Activated CD8-positive, alpha-beta T cell treated with anti-CD3 and anti-CD28 coated beads, Interleukin-2, amount 10 ng/mL, durations not matched to agents 7 days and 5 days (primary cell): Measurements from ENCODE around the gene ABCG4. TPM values are rescaled to one million over a fixed set of nuclear protein-coding genes. Genes with fewer than 3 reads are reported as not detected.

ENCODE experiments used
- ATAC-seq: fragments of 150-1000 bp; cut with Tn5 transposase; one replicate; pipeline ENCODE4 v1.10.0; 2021; ENCODE audit warnings: moderate library complexity
- CTCF ChIA-PET: fragments of 350-600 bp; sonication (Branson Sonifier 250); formaldehyde crosslinking; loops from one replicate; lab custom pipeline; 2021; ENCODE audit warnings: antibody characterized with exemption; lab: Charles Lee
- POLR2A ChIA-PET: fragments of 350-600 bp; sonication (Branson Sonifier 250); formaldehyde crosslinking; loops from one replicate; lab custom pipeline; 2021; ENCODE audit warnings: antibody characterized with exemption; lab: Charles Lee
- DNase-seq: peaks from one replicate; pipeline ENCODE4 v3.0.0-alpha.2; 2020
- H3K27ac Mint-ChIP-seq: one replicate; pipeline ENCODE4 v1.8.0; 2021; ENCODE audit warnings: mild to moderate bottlenecking, mixed read lengths
- H3K27me3 Mint-ChIP-seq: one replicate; pipeline ENCODE4 v1.8.0; 2021; ENCODE audit warnings: low read depth, mixed read lengths
- H3K36me3 Mint-ChIP-seq: one replicate; pipeline ENCODE4 v1.8.0; 2021; ENCODE audit warnings: low read depth, mixed read lengths
- H3K4me1 Mint-ChIP-seq: one replicate; pipeline ENCODE4 v1.8.0; 2021; ENCODE audit warnings: low read depth, mixed read lengths
- H3K4me3 Mint-ChIP-seq: one replicate; pipeline ENCODE4 v1.8.0; 2021; ENCODE audit warnings: mild to moderate bottlenecking, mixed read lengths
- H3K9me3 Mint-ChIP-seq: one replicate; pipeline ENCODE4 v1.8.0; 2022; ENCODE audit warnings: mixed read lengths; ENCODE audit not compliant: insufficient read depth
- total RNA-seq, 2 experiments: library from RNA; stranded (reverse); gene quantifications; one replicate each; pipeline ENCODE4 v1.2.3, GENCODE V29; 2021

ABCG4 gene
- total RNA-seq, 2 experiments from 2014 or later, result 0.18 TPM; not detected in 1

DNA sequence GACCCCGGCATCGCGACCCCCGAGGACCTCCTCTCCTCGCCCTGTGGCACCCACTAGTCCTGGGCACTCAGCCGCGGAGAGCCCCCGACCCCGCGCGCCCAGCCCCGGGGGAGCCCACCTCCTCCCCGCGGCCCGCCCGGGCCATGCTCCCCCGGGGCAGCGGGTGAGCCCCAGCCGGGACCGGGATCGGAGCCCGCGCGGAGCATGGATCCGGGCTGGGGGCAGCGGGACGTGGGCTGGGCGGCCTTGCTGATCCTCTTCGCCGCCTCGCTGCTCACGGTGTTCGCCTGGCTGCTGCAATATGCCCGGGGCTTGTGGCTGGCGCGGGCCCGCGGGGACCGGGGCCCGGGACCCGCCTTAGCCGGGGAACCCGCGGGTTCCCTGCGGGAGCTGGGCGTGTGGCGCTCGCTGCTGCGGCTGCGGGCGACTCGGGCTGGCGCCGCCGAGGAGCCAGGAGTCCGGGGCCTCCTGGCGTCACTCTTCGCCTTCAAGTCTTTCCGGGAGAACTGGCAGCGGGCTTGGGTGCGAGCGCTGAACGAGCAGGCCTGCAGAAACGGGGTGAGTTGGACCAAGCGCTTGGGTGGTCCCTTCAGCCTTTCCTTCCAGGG, 41.2 kb upstream of the ABCG4 start:
- CTCF ChIA-PET, result interaction anchor here (0.7 to 2.2 kb wide), 5 partner anchors 8 to 217 kb away, joined by 4 to 10 read pairs (median 6); partner anchors contain the start of genes HINFP and VPS11
- DNase-seq (no peak), ATAC-seq (peak; percentile 21)
- H3K4me3 Mint-ChIP-seq, result peak overlapping the region; percentile 89
- H3K27me3 Mint-ChIP-seq, result no peaks in the 10 kb centered on the region
- POLR2A ChIA-PET, result interaction anchor here (0.5 to 8.5 kb wide), 11 partner anchors 8 to 287 kb away, joined by 3 to 96 read pairs (median 7); partner anchors contain the start of genes HINFP, HMBS, HYOU1 and NLRX1
- peaks cover 44% of the 10 kb centered on the region for H3K36me3 Mint-ChIP-seq
- peak overlapping the region; percentile 85 for H3K27ac Mint-ChIP-seq
- peaks cover 52% of the 10 kb centered on the region for H3K4me1 Mint-ChIP-seq
- H3K9me3 Mint-ChIP-seq, result no peaks in the 10 kb centered on the region

DNA sequence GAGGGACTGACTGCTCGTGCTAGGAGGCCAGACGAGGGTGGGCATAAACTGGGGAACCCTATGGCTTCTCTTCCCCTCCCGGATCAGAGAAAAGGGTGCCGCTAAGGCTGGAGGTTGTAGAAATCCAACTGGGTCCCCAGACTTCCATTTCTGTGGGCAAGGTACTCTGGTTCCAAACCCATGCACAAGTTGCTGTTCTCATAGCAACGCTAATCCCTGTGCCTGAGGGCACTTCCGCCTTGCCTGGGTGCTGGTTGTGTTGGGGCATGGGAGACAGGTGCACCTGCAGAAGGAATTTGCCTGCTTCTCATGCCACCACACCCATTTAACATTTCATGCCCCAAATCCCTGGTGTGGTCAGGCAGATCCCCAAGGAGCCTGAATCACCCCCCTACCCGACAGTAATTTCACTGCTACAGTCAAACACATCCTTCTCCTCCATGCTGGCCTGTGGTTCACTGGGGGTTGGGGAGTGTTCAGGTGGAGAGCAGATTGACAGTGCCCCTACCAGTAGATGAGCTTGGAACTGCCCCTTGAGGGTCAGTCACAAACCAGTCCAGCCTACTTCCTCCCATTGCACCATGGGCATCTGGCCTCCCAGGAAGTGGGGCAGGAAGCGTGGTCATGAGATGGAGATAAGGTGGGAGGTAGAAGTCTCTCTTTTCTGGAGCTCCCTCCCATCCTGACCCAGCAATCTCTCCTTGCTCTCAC, 40.6 kb upstream of the ABCG4 start:
- peak; percentile 63 for DNase-seq
- Mint-ChIP-seq H3K4me3 (peak overlapping the region; percentile 89), H3K9me3 (no peaks in the 10 kb centered on the region), H3K36me3 (peaks cover 50% of the 10 kb centered on the region), H3K27me3 (no peaks in the 10 kb centered on the region), H3K27ac (peak overlapping the region; percentile 85), H3K4me1 (peaks cover 54% of the 10 kb centered on the region)
- ChIA-PET POLR2A (interaction anchor here (0.6 to 8.5 kb wide), 7 partner anchors 7 to 114 kb away, joined by 3 to 96 read pairs (median 3); partner anchors contain the start of gene CBL), CTCF (interaction anchor here (1.0 to 1.8 kb wide), 9 partner anchors 9 to 230 kb away, joined by 3 to 7 read pairs (median 4); partner anchors contain the start of genes HINFP and VPS11)
- ATAC-seq, result peak; percentile 42

DNA sequence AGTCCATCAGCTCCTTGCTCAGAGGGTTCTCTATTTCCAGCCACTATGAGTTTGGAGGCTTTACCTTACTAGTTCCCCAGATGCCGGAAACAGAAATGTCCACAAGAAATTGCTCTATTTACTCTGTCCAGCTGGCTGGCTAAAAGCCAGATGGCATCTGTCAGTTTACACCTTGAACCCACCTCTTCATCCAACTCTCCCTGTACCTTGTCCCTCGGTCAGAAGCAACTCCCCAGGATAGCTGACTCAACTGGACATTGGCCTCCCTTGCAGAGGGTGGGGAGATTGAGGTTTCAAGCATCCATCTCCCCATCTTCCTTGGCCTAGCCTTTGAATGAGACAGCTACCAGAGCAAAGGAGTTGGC, 40.0 kb upstream of the ABCG4 start:
- H3K4me3 Mint-ChIP-seq, result peak overlapping the region; percentile 89
- ATAC-seq, result no peak
- ChIA-PET POLR2A (interaction anchor here (0.8 to 8.5 kb wide), 6 partner anchors 9 to 98 kb away, joined by 3 to 96 read pairs (median 4); partner anchors contain the start of genes CBL and HINFP), CTCF (interaction anchor here (1.0 to 1.8 kb wide), 10 partner anchors 9 to 229 kb away, joined by 3 to 7 read pairs (median 4); partner anchors contain the start of genes HINFP and VPS11)
- no peaks in the 10 kb centered on the region for H3K27me3 Mint-ChIP-seq
- peaks cover 54% of the 10 kb centered on the region for H3K36me3 Mint-ChIP-seq
- no peaks in the 10 kb centered on the region for H3K9me3 Mint-ChIP-seq
- no peak for DNase-seq
- H3K27ac Mint-ChIP-seq, result peak overlapping the region; percentile 85
- H3K4me1 Mint-ChIP-seq, result peaks cover 54% of the 10 kb centered on the region

DNA sequence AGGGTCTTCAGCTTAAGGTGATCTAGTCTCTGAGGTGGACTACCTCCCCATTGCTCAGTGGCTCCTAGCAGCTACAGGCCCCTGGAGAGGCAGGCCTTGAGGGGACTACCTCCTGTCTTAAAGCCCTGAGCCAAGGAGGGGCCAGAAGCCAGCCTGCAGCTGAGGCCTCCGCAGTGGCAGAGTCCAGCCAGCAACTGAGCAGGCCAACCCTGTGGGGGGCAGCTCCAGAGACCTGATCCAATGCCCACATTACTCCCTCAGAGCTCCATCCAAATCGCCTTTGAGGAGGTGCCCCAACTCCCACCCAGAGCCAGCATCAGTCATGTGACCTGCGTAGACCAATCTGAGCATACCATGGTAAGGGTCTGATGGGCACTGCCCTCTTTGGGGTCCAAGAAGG, 39.0 kb upstream of the ABCG4 start:
- ATAC-seq (no peak), DNase-seq (no peak)
- CTCF ChIA-PET, result interaction anchor here (0.9 to 1.8 kb wide), 6 partner anchors 15 to 95 kb away, joined by 3 to 7 read pairs (median 5); a partner anchor contains a TSS
- H3K27ac Mint-ChIP-seq, result peak overlapping the region; percentile 85
- H3K27me3 Mint-ChIP-seq, result no peaks in the 10 kb centered on the region
- peaks cover 60% of the 10 kb centered on the region for H3K36me3 Mint-ChIP-seq
- POLR2A ChIA-PET, result interaction anchor here (0.8 to 8.5 kb wide), 3 partner anchors 10 to 15 kb away, joined by 3 to 96 read pairs (median 5); partner anchors contain the start of gene HINFP
- peak overlapping the region; percentile 89 for H3K4me3 Mint-ChIP-seq
- H3K4me1 Mint-ChIP-seq, result peaks cover 57% of the 10 kb centered on the region
- H3K9me3 Mint-ChIP-seq, result no peaks in the 10 kb centered on the region

DNA sequence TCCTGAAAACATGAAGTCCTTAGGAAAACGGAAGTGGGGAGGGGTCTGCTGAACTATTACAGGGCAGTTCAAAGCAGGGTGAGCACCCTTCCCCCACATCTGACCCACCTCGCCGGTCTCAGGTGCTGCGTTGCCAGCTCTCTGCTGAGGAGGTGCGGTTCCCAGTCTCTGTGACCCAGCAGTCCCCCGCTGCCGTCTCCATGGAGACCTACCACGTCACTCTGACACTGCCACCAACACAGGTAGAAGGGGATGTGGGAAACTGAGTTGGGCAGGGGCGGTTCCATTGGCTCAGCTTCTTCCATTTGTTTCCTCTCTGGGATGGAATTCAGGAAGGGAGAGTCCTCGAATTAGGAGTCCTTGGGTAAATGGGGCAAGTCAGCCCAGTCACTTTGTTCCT, 38.4 kb upstream of the ABCG4 start:
- H3K4me3 Mint-ChIP-seq, result no peak overlapping the region
- CTCF ChIA-PET, result no interaction called here
- H3K9me3 Mint-ChIP-seq, result no peaks in the 10 kb centered on the region
- H3K27me3 Mint-ChIP-seq, result no peaks in the 10 kb centered on the region
- no peak for ATAC-seq
- no peak for DNase-seq
- POLR2A ChIA-PET, result interaction anchor here (8.5 kb wide), 1 partner anchor 16 kb away, joined by 96 read pairs; a partner anchor contains a TSS
- peaks cover 64% of the 10 kb centered on the region for H3K36me3 Mint-ChIP-seq
- peaks cover 58% of the 10 kb centered on the region for H3K4me1 Mint-ChIP-seq
- peak overlapping the region; percentile 47 for H3K27ac Mint-ChIP-seq

DNA sequence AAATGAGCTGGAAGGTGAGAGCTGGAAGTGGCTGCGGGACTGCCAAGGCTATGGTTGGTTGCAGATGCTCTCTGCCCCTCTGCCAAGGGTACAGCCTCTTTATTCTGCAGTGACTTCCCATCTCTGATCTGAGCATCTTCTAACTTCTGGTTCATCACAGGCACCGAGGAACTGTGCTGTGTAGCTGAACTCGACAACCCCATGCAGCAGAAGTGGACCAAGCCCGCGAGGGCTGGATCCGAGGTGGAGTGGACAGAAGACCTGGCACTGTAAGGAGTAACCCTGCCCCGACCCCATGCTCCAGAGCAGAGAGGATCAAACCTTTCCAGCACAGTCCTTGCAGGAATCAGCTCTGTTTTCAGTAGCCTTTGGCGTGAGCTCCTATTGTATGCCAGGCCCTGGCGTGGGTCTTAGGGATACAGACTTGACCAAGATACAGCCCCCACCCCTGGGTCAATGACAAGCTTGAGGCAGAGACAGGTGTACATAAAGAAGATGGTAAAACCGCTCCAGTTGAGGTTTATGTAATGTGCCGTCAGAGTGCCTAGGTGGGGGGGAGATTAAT, 37.4 kb upstream of the ABCG4 start:
- Mint-ChIP-seq H3K27ac (no peak overlapping the region), H3K27me3 (no peaks in the 10 kb centered on the region), H3K9me3 (no peaks in the 10 kb centered on the region), H3K36me3 (peaks cover 72% of the 10 kb centered on the region), H3K4me3 (no peak overlapping the region), H3K4me1 (peaks cover 57% of the 10 kb centered on the region)
- POLR2A ChIA-PET, result interaction anchor here (1.9 to 8.5 kb wide), 2 partner anchors 9 to 17 kb away, joined by 6 to 96 read pairs; partner anchors contain the start of gene DPAGT1
- ATAC-seq (no peak), DNase-seq (no peak)
- CTCF ChIA-PET, result interaction anchor here (0.9 kb wide), 1 partner anchor 9 kb away, joined by 3 read pairs; no protein-coding TSS in a partner anchor

DNA sequence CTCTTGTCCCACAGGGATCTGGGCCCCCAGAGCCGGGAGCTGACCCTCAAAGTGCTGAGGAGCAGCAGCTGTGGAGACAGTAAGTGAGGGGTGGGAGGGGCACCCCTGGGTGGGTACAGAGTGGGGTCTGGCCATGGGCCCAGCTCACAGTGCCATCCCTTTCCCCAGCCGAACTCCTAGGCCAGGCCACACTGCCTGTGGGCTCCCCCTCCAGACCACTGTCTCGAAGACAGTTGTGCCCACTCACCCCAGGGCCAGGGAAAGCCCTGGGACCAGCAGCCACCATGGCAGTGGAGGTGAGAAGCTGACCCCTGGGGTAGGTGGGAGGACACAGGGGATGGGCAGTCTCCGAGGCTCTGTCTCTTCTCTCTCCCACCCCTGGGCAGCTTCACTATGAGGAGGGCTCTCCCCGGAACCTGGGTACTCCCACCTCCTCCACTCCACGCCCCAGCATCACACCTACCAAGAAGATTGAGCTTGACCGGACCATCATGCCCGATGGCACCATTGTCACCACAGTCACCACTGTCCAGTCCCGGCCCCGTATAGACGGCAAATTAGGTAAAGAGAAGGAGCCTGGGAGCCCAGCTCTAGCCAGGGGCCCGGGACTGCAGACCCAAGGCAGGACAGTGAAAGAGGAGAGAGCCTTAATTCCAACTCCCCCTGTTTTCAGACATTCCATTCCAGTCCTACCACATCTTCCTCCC, 36.4 kb upstream of the ABCG4 start:
- no peak overlapping the region for H3K27ac Mint-ChIP-seq
- CTCF ChIA-PET, result interaction anchor here (0.9 kb wide), 1 partner anchor 10 kb away, joined by 3 read pairs; no protein-coding TSS in a partner anchor
- H3K4me1 Mint-ChIP-seq, result peaks cover 62% of the 10 kb centered on the region
- no peak for DNase-seq
- POLR2A ChIA-PET, result interaction anchor here (1.9 to 8.5 kb wide), 2 partner anchors 10 to 18 kb away, joined by 6 to 96 read pairs; partner anchors contain the start of gene DPAGT1
- no peaks in the 10 kb centered on the region for H3K9me3 Mint-ChIP-seq
- H3K36me3 Mint-ChIP-seq, result peaks cover 83% of the 10 kb centered on the region
- H3K27me3 Mint-ChIP-seq, result no peaks in the 10 kb centered on the region
- no peak overlapping the region for H3K4me3 Mint-ChIP-seq
- no peak for ATAC-seq

DNA sequence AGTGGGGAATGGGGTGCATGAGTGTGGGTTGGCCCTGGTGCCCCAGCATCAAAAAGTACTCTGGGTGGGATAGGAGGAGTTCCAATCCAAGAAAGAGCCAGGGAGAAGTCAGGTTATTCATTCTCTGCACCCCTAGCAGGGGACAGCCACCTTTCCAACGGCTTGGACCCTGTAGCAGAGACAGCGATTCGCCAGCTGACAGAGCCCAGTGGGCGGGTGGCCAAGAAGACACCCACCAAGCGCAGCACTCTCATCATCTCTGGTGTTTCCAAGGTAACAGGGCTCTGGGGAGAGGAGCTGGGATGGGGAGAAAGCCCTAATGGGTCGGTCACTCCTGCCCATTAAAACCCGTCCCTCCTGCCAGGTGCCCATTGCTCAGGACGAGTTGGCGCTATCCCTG, 35.1 kb upstream of the ABCG4 start:
- H3K36me3 Mint-ChIP-seq, result peaks cover 87% of the 10 kb centered on the region
- no peaks in the 10 kb centered on the region for H3K9me3 Mint-ChIP-seq
- peak overlapping the region; percentile 37 for H3K27ac Mint-ChIP-seq
- CTCF ChIA-PET, result no interaction called here
- DNase-seq (no peak), ATAC-seq (no peak)
- POLR2A ChIA-PET, result no interaction called here
- H3K27me3 Mint-ChIP-seq, result no peaks in the 10 kb centered on the region
- peaks cover 57% of the 10 kb centered on the region for H3K4me1 Mint-ChIP-seq
- H3K4me3 Mint-ChIP-seq, result no peak overlapping the region

DNA sequence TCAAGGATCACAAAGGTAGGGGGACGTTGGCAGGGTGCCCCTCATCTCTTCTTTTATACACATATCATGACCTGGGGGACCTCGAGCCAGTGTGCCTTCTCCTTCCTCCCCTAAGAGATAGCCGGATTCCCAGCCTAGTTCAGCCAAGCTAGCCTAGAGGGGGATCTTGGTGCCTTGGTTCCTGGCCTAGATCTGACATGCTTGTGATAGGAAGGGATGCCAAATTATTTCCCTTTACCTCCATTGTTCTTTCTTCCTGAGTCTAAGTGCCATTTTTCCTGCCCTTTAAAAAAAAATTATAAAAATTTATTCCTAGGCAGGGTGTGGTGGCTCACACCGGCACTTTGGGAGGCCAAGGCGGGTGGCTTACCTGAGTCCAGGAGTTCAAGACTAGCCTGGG, 34.5 kb upstream of the ABCG4 start:
- CTCF ChIA-PET, result interaction anchor here (1.3 to 1.9 kb wide), 2 partner anchors 12 to 55 kb away, joined by 4 read pairs; partner anchors contain the start of genes DPAGT1 and NLRX1
- ATAC-seq (no peak), DNase-seq (no peak)
- peaks cover 81% of the 10 kb centered on the region for H3K36me3 Mint-ChIP-seq
- POLR2A ChIA-PET, result interaction anchor here (0.7 to 1.9 kb wide), 3 partner anchors 7 to 21 kb away, joined by 3 to 8 read pairs (median 8); partner anchors contain the start of genes C2CD2L and DPAGT1
- peaks cover 51% of the 10 kb centered on the region for H3K4me1 Mint-ChIP-seq
- H3K4me3 Mint-ChIP-seq, result no peak overlapping the region
- H3K9me3 Mint-ChIP-seq, result no peaks in the 10 kb centered on the region
- peak overlapping the region; percentile 97 for H3K27ac Mint-ChIP-seq
- H3K27me3 Mint-ChIP-seq, result no peaks in the 10 kb centered on the region

DNA sequence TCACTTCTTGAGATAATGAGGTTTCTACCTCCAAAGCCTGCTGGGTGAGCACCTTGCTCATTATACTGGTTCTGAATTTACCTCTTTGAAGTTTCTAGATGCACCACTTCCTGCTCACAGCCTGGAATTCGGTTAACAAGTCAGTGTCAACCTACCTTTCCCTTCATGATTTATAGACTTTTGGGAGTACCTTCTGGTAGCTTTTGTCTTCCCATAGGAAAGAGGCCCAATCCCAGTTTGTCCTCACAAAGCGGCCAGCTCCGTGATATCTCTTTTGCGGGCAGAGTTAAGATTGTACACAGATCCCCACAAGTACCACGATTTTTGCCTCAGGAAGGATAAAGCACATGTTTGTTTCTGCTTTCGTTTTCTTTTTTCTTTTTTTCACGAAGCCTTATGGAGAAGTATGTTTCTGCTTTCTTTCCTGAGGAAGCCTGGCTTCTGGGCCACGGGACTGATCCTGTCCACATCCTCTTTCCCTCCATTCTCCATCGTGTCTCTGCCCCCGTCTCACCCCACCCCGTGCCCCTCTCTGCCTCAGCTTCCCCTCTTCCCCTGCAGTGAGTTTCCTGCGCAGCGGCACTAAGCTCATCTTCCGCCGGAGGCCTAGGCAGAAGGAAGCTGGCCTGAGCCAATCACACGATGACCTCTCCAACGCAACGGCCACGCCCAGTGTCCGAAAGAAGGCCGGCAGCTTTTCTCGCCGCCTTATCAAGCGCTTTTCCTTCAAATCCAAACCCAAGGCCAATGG, 33.2 kb upstream of the ABCG4 start:
- H3K27me3 Mint-ChIP-seq, result no peaks in the 10 kb centered on the region
- peak overlapping the region; percentile 97 for H3K27ac Mint-ChIP-seq
- ChIA-PET CTCF (interaction anchor here (0.7 to 1.9 kb wide), 7 partner anchors 9 to 205 kb away, joined by 3 to 6 read pairs (median 4); partner anchors contain the start of genes C2CD2L, DPAGT1, HMBS and NLRX1), POLR2A (interaction anchor here (0.9 to 1.9 kb wide), 6 partner anchors 9 to 21 kb away, joined by 3 to 14 read pairs (median 6); partner anchors contain the start of genes C2CD2L and DPAGT1)
- DNase-seq (peak; percentile 59), ATAC-seq (peak; percentile 75)
- peaks cover 46% of the 10 kb centered on the region for H3K4me1 Mint-ChIP-seq
- no peaks in the 10 kb centered on the region for H3K9me3 Mint-ChIP-seq
- H3K4me3 Mint-ChIP-seq, result peak overlapping the region; percentile 71
- peaks cover 68% of the 10 kb centered on the region for H3K36me3 Mint-ChIP-seq
